NCI-H82 (cell line): Measurements from ENCODE around the gene PIGV.

Experiments
- DNase-seq: peaks from one replicate; lab custom pipeline; 2025; lab: John Stamatoyannopoulos, UW

Gene PIGV

GRCh38 chr1:26774462-26774861 is 13.3 kb upstream of the PIGV start:
- DNase-seq = no peak

- no peak for DNase-seq
Observed at GRCh38 chr1:26775666-26776065, 12.1 kb upstream of the PIGV start.

- DNase-seq = no peak
Observed at GRCh38 chr1:26779098-26779668, 8.6 kb upstream of the PIGV start.

DNA sequence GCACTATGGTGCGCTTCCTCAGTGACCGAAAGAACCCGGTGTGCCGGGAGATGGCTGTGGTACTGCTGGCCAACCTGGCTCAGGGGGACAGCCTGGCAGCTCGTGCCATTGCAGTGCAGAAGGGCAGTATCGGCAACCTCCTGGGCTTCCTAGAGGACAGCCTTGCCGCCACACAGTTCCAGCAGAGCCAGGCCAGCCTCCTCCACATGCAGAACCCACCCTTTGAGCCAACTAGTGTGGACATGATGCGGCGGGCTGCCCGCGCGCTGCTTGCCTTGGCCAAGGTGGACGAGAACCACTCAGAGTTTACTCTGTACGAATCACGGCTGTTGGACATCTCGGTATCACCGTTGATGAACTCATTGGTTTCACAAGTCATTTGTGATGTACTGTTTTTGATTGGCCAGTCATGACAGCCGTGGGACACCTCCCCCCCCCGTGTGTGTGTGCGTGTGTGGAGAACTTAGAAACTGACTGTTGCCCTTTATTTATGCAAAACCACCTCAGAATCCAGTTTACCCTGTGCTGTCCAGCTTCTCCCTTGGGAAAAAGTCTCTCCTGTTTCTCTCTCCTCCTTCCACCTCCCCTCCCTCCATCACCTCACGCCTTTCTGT is 7.3 kb upstream of the PIGV start:
- no peak for DNase-seq

GRCh38 chr1:26781206-26781825 is 6.4 kb upstream of the PIGV start:
- no peak for DNase-seq

DNA sequence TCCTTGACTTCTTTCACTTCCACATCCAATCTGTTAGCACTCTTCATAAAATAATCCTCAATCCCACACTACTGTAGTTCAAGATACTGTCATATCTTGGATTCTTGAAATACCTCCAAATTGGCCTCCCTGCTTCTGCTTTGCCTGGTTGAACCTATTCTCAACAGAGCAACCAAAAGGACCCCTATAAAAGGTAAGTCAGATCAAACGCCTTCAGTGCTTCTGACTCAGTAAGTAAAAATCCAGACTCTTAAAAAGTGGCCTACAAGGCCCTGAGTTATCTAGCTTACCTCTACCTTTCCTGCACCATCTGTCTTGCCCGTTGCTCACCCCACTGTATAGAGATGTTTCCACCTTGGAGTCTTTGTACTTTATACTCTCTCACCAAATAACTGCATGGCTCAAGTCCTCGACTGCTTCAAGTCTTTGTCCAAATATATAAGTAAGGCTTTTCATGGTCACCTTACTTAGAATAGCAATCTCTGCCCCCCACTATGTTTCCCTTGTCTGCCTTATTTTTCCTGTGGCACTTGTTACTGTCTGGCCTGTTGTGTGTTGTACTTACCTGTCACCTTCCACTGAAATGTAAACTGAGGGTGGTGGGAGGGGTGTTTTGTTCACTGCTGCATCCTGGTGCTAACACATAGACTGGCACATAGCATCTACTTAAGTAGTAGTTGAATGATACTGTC is 5.1 kb upstream of the PIGV start:
- DNase-seq = no peak

- no peak for DNase-seq
Observed at GRCh38 chr1:26783646-26784022, 4.1 kb upstream of the PIGV start.

DNA sequence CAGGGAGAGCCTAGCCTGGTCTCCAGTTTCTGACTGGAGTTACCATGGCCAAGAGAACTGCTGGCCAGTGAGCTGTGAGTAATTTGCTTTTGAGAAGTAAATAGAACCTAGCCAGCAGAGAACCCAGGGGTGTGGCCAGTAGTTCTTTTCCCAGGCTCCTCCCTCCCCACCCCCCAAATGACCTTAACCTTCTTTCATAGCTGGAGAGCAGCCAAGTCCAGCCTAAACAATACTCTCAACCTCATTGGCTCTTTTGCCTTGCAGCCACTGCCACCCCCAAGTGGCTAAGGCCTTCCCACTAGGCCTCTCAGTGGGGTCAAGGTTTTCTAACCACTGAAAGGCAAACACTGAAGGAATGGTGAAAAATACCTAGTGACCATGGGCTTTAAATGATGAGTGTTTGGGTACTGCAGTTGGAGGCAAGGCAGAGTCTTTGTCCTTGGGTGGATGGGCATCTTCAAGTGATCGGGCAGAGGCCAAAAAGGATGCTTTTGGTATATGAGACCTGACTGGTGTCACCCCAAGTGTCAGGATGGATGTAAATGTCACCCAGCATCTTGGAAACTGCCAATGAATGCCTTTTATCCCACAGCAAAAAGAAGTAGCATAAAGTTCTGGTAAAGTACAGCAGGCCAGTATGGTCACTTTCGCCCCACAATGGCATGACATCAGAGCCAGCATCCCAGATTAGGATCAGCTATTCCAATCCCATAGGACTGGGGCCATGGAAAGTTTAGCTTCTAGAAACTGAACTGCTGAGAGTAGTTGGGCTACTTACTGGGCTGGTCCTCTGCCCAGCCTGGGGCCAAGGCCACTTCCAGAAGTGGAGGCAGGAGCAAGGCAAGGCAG is 3.5 kb upstream of the PIGV start:
- peak; percentile 88 for DNase-seq

- DNase-seq = no peak
Observed at GRCh38 chr1:26784886-26785285, 2.9 kb upstream of the PIGV start.

DNA sequence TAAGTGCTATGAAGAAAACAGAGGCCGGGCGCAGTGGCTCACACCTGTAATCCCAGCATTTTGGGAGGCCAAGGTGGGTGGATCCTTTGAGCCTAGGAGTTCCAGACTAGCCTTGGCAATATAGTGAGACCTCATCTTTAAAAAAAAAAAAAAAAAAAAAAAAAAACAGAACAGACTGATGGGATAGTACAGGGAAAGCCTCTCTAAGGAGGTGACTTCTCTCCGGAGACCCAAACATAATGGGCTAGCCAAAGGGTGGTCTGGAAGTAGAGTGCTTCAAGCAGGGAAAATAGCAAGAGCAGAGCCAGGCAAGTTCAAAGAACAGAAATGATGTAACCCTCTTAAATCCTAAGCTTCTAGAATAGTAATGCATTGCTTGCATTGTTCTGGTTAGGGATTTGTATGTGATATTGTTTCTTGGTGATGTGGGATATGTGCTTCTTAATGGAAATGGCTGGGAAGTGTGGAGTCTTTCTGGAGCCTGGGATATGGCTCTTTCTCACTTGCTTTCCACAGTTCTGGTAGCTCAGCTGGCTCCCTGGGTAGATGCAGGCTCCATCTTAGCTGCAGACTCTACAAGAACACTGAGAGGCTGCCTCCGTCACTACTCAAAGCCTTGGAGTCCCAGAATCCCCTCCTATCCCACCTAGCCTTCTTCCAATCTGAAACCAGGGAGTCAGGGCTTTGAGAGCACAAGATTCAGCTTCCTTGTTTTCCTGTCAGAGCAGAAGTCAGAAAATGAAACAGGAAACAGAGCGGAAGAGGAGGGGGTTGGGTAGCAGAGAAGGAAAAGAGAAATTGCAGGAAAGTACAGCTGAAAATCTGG is 1.9 kb upstream of the PIGV start:
- no peak for DNase-seq

DNA sequence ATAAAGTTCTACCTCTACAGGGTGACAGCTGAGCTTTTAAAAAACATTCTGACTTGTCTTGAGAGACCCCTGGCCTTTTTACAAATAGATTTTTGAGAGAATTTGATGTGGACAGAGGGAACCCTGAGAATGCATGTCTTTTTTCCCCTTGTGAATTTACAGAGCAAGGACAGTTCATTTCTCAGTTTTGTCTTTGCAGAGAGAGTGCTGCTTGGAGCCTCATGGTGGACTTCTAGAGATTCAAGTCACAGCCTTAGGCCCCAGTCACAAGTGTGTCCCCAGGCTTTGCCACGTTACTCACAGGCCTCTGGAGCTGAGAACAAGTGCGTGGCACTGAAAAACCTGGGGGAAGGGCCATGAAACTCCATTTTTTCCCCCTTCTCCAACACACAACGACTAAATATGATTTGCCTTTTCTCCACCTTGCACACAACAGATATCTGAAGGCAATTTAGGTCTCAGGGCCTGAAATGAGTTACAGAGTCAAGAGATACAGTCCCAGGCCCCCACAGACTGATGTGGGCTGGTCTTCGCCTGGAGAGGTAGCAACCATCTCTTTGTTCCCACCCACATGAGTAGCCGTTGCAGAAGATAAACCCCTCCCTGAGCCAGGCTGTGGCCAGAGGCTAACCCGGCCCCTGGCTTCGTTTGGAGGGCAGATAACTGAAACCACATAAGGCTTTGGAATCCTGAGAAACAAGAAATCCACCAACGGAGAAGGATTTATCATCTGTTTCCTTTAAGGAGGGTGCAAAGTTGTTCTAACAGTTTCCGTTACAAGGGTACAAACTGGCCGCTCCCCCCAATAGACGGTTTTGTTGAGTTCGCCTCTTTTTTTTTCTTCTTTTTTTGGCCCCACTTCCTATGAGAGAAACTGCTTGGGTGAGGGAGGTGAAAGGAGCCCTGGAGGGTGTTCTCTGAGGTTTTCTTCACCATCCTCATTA is 1.0 kb upstream of the PIGV start:
- DNase-seq = peak; percentile 75

GRCh38 chr1:26787381-26787705 is 407 bp upstream of the PIGV start:
- DNase-seq = no peak

DNA sequence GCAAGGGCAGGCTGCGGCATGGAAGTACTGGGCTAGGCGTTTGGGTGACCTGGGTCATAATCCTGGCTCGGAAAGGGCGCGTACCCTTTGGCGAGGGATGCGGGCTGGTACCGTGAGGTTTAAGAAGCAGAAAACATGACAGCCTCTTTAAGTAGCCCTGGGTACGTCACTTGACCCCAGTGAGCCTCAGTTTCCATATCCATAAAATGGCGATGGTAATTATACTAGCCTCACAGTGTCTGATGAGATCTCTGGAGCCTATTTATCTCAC is 700 bp downstream of the PIGV start:
- DNase-seq = no peak

- DNase-seq = peak; percentile 93
Observed at GRCh38 chr1:26788836-26789611, 1.3 kb downstream of the PIGV start.

DNA sequence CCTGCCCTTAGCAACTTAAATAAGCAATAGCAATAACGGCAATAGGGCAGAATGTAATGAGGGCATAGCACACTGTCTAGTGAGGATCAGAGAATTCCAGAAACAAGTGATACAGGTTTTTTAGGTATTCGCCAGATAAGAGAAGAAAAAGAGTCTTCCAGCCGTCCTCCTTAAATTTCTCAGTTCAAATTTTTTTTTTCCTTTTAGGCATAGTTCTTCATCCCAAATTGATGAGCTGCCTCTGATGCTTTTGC is 1.8 kb downstream of the PIGV start:
- no peak for DNase-seq

DNA sequence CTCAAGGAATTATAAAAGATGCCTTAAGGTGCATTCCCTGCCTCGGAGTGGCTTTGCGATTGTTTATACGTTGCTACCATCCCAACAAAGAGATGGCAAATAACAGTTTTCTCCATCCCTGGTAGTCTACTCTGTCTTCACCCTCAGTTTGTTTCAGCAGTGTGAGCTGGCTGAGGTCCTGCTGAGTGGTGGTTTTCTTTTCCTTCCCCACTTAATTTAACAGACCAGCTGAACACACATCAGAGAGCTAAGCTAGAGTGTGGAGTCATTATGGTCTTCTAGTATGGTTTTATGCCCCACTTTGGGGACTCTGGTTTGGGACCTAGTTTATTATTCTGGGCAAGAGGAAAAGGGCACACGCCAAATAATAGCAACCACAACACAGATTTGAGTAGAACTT is 2.2 kb downstream of the PIGV start:
- no peak for DNase-seq

DNA sequence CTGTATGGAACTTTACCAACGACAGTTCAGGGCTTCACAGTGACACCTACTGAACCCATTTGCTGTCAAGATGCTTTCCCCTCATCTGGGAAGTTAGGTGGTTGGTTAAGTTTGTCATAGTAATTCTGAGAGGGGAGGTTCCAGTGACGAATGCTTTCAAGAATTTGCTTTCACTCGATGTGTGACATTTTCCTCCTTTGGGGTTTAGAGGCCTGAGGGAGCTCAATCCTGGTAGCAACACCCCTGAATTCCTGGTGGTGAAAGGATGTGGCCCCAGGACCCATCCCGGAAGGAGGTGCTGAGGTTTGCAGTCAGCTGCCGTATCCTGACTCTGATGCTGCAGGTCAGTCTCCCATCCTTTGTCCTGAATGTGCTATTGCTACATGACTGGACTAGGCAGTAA is 2.8 kb downstream of the PIGV start:
- DNase-seq = no peak

GRCh38 chr1:26791148-26791547 is 3.4 kb downstream of the PIGV start:
- DNase-seq = no peak

DNA sequence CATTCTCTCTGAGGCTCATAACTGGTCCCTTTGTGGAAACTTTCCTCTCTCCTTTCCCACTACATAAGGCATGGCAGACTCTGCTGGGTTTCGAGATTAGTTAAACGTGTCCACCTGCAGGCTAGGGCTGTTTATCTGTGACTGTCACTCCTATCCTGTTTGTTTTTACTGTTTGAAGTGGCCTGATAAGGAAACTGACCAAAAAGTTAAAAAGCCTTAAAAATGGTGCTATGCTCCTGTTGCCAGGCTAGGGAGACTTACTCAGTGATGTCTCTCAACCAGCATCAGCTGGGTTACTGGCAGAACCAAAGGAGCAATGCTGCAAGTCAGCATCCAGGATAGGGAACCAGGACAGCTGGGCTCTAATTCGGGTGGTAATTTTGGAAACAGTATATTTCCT is 3.9 kb downstream of the PIGV start:
- DNase-seq = no peak

GRCh38 chr1:26792924-26793323 is 5.2 kb downstream of the PIGV start:
- DNase-seq = no peak
